Tibial nerve (tissue), 4 donors: ENCODE measurements around the gene MPPED1. TPM values are rescaled to one million over a fixed set of nuclear protein-coding genes. Genes with fewer than 3 reads are reported as not detected.

ENCODE experiments used
- DNase-seq, 2 donors: peaks; one replicate each; pipeline ENCODE4 v3.0.0-alpha.2; 2019; ENCODE audit warnings: low spot score in 2 of 2
- H3K27ac ChIP-seq, 4 donors: fragments of 200-600 bp; sonication (generic) in 3 of 4; one replicate each; pipeline ENCODE4 v1.5.1; 2017 to 2019; ENCODE audit warnings: mild to moderate bottlenecking in 1 of 4
- H3K27me3 ChIP-seq, 2 donors: fragments of 200-600 bp; sonication (generic) in 1 of 2; one replicate each; pipeline versions ENCODE4 v1.5.1 to v1.6.0; 2017 to 2019
- H3K36me3 ChIP-seq, 3 donors: fragments of 200-600 bp; sonication (generic); one replicate each; pipeline ENCODE4 v1.5.1; 2018 to 2019
- H3K4me1 ChIP-seq, 4 donors: fragments of 200-600 bp; sonication (generic) in 3 of 4; one replicate each; pipeline ENCODE4 v1.5.1; 2017 to 2019
- H3K4me3 ChIP-seq, 4 donors: fragments of 200-600 bp; sonication (generic) in 3 of 4; one replicate each; pipeline ENCODE4 v1.5.1; 2017 to 2019; ENCODE audit warnings: mild to moderate bottlenecking in 1 of 4, moderate library complexity in 1 of 4
- H3K9me3 ChIP-seq, 4 donors: fragments of 200-600 bp; sonication (generic) in 3 of 4; one replicate each; pipeline ENCODE4 v1.5.1; 2017 to 2019
- EP300 ChIP-seq, 2 donors: sonication (generic); formaldehyde crosslinking; IDR thresholded peaks; one replicate each; pipeline ENCODE4 v1.6.1; 2017; ENCODE audit warnings: antibody characterized with exemption in 2 of 2, mild to moderate bottlenecking in 1 of 2
- POLR2A ChIP-seq, 2 donors: fragments of 450-650 bp; IDR thresholded peaks; one replicate each; pipeline ENCODE4 v1.6.1; 2017; ENCODE audit warnings: antibody characterized with exemption in 2 of 2, mild to moderate bottlenecking in 2 of 2, moderate library complexity in 2 of 2
- WGBS, 2 donors: methylation state at CpG; one replicate each; pipeline ENCODE4 v1.1.5; 2018; 5-methylcytosine and 5-hydroxymethylcytosine counted together
- total RNA-seq, 4 donors: library from RNA; depleted of rRNA; stranded (reverse); fragments of >200 nt; gene quantifications; one replicate each; pipeline ENCODE4 v1.1.0, GENCODE V29; 2016
- TF ChIP-seq, protein P1 (sequence below), 5 experiments: fragments of 200-600 bp in 3 of 5; fragments of 450-650 bp in 2 of 5; sonication (generic) in 3 of 5; IDR thresholded peaks; one replicate each; pipeline ENCODE4 v1.5.1; 2016 to 2019; ENCODE audit warnings: antibody characterized with exemption in 5 of 5, mild to moderate bottlenecking in 3 of 5, moderate library complexity in 2 of 5

The MPPED1 gene
- total RNA-seq, 4 donors from 2014 or later, result 1.2 to 2.4 (median 1.8) TPM

DNA sequence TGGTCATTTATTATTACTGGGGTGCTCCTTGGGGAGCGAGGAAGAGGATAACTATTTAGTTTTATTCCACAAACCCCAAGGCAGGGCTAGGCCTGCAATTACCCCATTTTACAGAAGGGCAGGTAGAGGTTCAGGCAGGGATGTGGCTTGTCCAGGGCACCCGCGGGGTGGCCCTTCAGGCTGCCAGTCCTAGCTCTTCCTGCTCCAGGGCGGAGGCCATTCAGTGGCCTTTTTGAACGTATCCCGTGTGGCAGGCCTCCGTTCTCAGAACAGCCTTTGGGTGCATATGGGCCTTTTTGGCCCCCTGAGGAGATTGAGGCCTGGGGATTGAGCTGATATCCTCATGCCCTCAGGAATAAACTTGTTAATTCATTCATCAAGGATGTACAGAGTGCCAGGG, 66.2 kb downstream of the MPPED1 start:
- H3K27me3 ChIP-seq, result no peaks in the 10 kb centered on the region
- H3K4me3 ChIP-seq, result no peak overlapping the region
- WGBS, 2 donors, result 91 to 93% methylated on average over 7 of the region's 7 CpGs
- no peaks in the 10 kb centered on the region for H3K36me3 ChIP-seq
- TF ChIP-seq EP300 (IDR thresholded peaks at IDR 0.05), result no peak
- TF ChIP-seq, protein P1, sequence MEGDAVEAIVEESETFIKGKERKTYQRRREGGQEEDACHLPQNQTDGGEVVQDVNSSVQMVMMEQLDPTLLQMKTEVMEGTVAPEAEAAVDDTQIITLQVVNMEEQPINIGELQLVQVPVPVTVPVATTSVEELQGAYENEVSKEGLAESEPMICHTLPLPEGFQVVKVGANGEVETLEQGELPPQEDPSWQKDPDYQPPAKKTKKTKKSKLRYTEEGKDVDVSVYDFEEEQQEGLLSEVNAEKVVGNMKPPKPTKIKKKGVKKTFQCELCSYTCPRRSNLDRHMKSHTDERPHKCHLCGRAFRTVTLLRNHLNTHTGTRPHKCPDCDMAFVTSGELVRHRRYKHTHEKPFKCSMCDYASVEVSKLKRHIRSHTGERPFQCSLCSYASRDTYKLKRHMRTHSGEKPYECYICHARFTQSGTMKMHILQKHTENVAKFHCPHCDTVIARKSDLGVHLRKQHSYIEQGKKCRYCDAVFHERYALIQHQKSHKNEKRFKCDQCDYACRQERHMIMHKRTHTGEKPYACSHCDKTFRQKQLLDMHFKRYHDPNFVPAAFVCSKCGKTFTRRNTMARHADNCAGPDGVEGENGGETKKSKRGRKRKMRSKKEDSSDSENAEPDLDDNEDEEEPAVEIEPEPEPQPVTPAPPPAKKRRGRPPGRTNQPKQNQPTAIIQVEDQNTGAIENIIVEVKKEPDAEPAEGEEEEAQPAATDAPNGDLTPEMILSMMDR (IDR thresholded peaks at IDR 0.05), result no peak
- TF ChIP-seq POLR2A (IDR thresholded peaks at IDR 0.05), result no peak
- no peak for DNase-seq
- H3K4me1 ChIP-seq, result peaks cover 0 to 8% (median 0%) of the 10 kb centered on the region in 4 donors
- H3K9me3 ChIP-seq, result no peaks in the 10 kb centered on the region
- no peak overlapping the region for H3K27ac ChIP-seq

DNA sequence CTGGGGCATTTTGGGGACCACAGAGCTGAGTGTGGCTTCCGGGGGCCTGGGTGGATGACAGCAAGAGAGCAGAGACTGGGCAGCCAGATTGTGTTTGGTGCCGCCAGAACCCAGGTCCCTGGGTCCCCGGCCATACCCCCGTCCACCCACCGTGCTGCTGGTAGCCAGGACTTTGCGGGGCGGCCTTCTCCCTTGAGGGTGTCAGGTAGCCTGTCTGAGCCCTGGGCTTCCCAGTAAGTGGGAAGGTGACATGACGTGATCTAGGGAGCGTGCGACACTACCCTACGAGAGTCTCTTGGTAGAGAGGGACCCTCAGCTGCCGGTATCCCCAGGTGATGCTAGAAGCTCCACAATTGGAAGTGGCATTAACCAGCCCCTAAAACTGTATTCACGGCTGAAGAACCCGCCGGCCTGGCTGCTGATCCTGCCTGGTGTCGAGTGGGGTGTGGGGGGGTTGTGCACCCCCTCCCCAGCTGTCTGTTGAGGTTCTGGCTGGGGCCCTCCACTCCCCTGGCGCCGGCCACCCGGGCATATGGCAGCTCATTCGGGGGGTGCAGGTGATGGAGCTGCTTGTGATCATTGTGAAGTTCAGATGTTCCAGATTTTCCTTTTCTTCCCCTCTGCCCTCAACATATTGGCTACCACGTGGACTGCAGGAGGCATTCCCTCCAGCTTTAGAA, 66.9 kb downstream of the MPPED1 start:
- no peak for DNase-seq
- no peak overlapping the region for H3K27ac ChIP-seq
- H3K4me3 ChIP-seq, result no peak overlapping the region
- 87 to 92% methylated on average over 21 of the region's 21 CpGs for WGBS, 2 donors
- H3K4me1 ChIP-seq, result peaks cover 0 to 8% (median 0%) of the 10 kb centered on the region in 4 donors
- no peaks in the 10 kb centered on the region for H3K27me3 ChIP-seq
- TF ChIP-seq, protein P1 (IDR thresholded peaks at IDR 0.05), result no peak
- TF ChIP-seq EP300 (IDR thresholded peaks at IDR 0.05) (no peak), POLR2A (IDR thresholded peaks at IDR 0.05) (no peak)
- H3K9me3 ChIP-seq, result no peaks in the 10 kb centered on the region
- H3K36me3 ChIP-seq, result no peaks in the 10 kb centered on the region

DNA sequence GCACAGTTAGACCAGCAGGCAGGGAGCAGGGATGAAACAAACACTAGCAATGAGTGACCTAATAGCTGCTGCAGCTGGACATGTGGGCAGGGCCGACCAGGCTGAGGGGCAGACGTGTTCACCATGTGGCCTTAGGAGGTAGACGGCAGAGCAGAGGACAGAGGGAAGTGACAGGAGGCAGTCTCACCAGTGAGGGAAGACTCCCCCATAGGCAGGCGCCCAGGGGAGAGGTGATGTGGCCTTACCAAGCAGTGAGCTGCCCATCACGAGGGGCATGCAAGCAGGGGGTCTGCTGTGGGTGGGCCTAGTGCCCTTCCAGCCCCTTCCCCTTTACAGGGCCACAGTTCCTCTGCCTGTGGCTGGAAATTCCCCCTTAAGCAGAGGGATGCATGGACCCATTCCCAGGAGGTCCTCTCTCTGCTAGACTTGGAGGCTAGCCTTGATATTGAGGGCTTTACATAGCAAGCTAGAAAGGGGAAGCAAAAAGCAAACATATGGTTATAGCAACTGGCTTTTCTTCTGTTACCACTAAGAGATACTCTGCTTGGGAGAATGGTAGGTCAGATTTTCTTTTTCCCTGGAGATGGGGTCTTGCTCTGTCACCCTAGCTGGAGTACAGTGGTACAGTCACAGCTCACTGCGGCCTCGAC, 67.6 kb downstream of the MPPED1 start:
- DNase-seq, result no peak
- H3K4me1 ChIP-seq, result peaks cover 0 to 8% (median 0%) of the 10 kb centered on the region in 4 donors
- H3K9me3 ChIP-seq, result no peaks in the 10 kb centered on the region
- no peak overlapping the region for H3K4me3 ChIP-seq
- 65 to 76% methylated on average over 7 of the region's 7 CpGs for WGBS, 2 donors
- no peaks in the 10 kb centered on the region for H3K36me3 ChIP-seq
- no peaks in the 10 kb centered on the region for H3K27me3 ChIP-seq
- no peak overlapping the region for H3K27ac ChIP-seq
- no peak for TF ChIP-seq EP300 (IDR thresholded peaks at IDR 0.05)
- TF ChIP-seq POLR2A (IDR thresholded peaks at IDR 0.05), result no peak
- TF ChIP-seq, protein P1 (IDR thresholded peaks at IDR 0.05), result no peak

DNA sequence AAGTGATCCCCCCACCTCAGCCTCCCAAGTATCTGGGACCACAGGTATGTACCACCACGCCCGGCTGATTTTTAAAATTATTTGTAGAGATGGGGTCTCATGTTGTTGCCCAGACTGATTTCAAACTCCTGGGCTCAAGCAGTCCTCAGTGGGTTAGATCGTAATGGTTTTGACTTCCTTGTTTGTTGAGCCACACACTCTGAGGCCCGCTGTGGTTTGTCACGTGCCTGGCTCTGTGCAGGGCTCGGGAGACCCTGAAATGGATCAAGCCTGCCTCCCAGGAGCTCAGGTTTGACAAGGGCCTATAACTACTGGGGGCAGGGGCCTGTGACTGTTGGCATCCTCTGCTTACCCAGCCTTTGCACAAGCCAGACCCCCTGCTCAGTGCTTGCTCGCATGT, 68.1 kb downstream of the MPPED1 start:
- no peak overlapping the region for H3K27ac ChIP-seq
- no peaks in the 10 kb centered on the region for H3K27me3 ChIP-seq
- no peaks in the 10 kb centered on the region for H3K9me3 ChIP-seq
- TF ChIP-seq, protein P1 (IDR thresholded peaks at IDR 0.05), result no peak
- no peak for TF ChIP-seq POLR2A (IDR thresholded peaks at IDR 0.05)
- TF ChIP-seq EP300 (IDR thresholded peaks at IDR 0.05), result no peak
- no peaks in the 10 kb centered on the region for H3K36me3 ChIP-seq
- DNase-seq, result no peak
- H3K4me1 ChIP-seq, result peaks cover 0 to 8% (median 0%) of the 10 kb centered on the region in 4 donors
- H3K4me3 ChIP-seq, result no peak overlapping the region
- 62 to 74% methylated on average over 7 of the region's 7 CpGs for WGBS, 2 donors
